SKM-1 (cell line): ENCODE data around the gene NME4.
"Not testable (repeated sequence)": the region's sequence is repeated elsewhere in the genome, so short reads cannot be mapped to it uniquely, and the experiment has no call there.

Experiments used
- DNase-seq: peaks from one replicate; lab custom pipeline; 2025; ENCODE audit not compliant: unreplicated experiment; lab: John Stamatoyannopoulos, UW

NME4 gene

GRCh38 chr16:397135-397661, at the start of gene NME4:
TSS of gene NME4 (plus strand) at chr16:397199. CDS start at chr16:397223, 24 bp downstream.
- DNase-seq, result no peak

DNA sequence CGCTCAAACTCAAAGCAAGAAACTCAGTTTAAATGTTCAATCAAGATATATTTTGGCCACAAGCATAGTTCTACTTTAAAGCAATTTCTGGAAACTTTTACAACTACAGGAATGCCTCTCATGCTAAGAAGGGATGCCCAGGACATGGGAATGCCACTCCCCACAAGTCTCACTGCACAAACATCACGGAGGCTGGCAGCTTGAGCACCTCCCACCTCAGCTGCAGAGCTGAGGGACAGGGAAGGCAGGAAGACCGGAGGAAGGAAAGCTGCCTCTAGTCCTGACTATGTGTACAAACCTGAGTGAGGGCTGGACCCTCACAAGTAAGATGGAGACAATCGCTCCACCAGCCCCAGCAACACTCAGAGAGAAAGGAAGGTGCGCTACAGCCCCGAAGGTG, 49.8 kb upstream of the NME4 start:
- DNase-seq, result no peak

DNA sequence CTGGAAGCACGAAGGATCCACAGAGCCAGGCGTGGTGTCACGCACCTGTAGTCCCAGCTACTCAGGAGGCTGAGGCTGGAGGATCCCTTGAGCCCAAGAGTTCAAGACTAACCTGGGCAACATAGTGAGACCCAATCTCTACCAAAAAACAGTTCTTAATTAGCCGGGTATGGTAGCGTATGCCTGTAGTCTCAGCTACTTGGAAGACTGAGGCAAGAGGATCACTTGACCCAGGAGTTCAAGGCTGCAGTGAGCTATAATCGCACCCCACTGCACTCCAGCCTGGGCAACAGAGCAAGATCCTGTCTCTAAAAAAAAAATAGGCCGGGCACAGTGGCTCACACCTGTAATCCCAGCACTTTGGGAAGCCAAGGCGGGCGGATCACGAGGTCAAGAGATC, 48.5 kb upstream of the NME4 start:
- not testable (repeated sequence) for DNase-seq

GRCh38 chr16:349211-349610, 47.8 kb upstream of the NME4 start:
- DNase-seq, result no peak

- no peak for DNase-seq
Observed at GRCh38 chr16:350203-350602, 46.8 kb upstream of the NME4 start.

DNA sequence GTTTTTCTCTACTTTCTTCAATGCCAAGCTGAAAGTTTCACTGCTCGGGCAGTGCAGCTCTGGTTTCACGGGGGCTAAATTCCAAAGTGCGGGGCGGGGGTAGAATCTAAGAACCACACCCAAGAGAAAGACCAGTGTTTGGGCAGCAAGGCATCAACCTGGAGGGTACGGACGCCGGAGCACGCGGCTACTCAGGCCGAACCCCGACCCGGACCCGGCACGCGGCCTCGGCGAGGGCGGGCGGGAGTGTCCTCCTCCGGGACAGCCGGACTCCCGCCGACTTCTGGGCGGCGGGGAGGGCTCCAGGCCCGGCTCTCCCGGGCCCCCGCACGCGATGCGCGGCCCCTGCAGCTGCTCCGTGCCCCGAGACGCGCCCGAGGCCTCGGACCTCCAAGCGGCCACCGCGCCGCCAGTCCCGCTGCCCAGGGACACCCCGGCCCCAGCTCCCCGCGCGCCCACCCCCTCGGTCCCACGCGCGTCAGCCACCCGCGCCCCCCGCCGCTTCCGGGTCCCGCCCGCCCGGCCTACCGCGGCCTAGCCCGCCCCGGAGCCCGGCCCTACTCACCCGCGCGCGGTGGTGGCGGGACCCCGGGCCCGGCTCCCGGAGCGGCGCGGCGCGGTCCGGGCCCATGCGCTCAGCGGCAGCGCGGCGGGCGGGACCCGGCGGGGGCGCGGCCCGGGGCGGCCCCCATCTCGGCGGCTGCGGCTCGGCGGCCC, 45.0 kb upstream of the NME4 start:
- DNase-seq, result no peak

GRCh38 chr16:352547-353403, 44.2 kb upstream of the NME4 start, which contains the start of gene AXIN1:
TSS of gene AXIN1 (minus strand) at chr16:352723. CDS start at chr16:347025, 5,698 bp downstream.
- peak; percentile 89 for DNase-seq

DNA sequence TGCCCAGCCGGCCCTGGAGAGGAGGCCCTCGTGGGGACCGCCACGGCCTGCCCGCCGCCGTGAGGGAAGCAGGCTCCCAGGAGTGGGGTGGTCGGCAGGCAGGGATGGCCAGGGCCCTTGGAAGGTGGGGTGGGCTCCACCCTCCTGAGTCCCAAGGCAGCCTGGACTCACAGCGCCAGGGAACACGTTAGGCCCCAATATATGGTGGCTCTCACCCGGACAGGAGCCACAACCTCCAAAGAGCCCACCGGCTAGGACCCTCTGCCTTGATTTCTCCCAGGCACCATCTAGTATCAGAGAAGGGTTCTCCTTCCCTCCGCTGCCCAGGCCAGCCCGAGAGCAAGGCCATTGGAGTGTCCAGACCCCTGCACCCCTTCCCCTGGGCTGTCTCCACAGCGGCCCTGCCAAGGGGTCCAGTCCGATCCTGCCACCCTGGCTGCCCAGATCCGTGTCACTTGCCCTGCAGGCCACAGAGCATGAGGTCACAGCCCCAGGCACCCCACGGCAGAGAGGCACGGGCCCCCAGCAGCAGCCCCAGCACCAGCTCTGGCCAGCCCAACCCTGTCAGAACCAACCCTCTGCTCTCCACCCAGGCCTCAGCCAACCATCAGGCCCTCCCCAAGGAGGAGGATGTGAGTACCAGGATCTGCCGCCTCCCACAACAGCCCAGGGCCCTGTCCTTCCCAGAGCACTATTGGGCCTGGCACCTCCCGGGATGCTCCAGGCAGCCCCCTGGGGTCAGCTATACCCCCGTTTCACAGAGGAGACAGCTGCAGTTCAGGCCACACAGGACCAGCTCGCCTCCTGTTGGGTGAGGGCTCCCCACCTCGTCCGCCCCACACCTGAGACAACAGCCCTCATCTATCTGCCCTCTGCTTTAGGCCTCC, 43.4 kb upstream of the NME4 start:
- DNase-seq, result no peak

- no peak for DNase-seq
Observed at GRCh38 chr16:354291-354881, 42.6 kb upstream of the NME4 start.

DNA sequence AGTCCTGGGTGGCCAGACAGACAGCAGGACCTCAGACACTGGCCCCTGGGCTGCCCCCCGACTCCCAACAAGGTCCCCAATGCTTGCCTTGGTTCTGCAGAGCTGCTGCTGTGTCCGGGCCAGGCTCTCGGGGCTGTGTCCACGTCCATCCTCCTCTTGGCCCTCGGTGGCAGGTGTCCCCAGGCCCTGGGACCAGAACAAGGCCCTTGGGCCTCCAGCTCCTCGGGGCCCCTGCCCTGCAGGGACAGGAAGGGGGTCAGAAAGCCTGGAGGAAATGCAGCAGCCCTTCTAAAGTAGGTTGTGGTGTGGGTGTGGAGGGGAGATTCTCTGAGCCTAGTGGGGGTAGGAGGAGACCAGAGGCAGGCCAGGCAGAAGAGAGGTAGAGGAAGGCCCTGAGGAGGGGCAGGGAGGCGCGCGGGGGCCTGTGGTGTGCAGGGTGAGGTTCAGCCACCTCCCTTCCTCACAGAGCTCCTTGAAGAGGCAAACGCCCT, 42.0 kb upstream of the NME4 start:
- DNase-seq, result no peak

DNA sequence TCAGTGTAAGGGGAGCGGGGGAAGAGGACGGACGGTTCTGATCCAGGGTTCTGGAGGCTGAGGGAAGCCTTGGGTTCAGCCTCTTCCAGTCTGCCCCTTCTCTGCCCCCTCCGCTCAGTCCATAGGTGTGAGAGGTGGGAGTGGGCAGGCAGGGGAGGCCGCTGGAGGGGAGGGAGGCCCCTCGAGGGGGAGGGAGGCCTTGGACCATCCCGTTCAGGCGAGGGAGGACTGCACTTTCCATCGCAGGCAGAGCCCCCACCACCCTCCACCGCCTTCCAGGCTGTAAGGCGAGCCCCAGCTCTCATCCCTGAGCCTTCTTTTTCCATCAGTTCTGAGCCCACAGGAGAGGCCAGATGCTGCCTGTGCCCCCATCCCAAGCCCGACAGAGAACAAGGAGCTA, 40.3 kb upstream of the NME4 start:
- DNase-seq, result no peak

GRCh38 chr16:359067-359763, 37.8 kb upstream of the NME4 start:
- DNase-seq, result no peak

- DNase-seq, result no peak
Observed at GRCh38 chr16:359871-360697, 36.9 kb upstream of the NME4 start.

GRCh38 chr16:360698-361336, 36.2 kb upstream of the NME4 start:
- DNase-seq, result no peak

- no peak for DNase-seq
Observed at GRCh38 chr16:361341-361871, 35.6 kb upstream of the NME4 start.

DNA sequence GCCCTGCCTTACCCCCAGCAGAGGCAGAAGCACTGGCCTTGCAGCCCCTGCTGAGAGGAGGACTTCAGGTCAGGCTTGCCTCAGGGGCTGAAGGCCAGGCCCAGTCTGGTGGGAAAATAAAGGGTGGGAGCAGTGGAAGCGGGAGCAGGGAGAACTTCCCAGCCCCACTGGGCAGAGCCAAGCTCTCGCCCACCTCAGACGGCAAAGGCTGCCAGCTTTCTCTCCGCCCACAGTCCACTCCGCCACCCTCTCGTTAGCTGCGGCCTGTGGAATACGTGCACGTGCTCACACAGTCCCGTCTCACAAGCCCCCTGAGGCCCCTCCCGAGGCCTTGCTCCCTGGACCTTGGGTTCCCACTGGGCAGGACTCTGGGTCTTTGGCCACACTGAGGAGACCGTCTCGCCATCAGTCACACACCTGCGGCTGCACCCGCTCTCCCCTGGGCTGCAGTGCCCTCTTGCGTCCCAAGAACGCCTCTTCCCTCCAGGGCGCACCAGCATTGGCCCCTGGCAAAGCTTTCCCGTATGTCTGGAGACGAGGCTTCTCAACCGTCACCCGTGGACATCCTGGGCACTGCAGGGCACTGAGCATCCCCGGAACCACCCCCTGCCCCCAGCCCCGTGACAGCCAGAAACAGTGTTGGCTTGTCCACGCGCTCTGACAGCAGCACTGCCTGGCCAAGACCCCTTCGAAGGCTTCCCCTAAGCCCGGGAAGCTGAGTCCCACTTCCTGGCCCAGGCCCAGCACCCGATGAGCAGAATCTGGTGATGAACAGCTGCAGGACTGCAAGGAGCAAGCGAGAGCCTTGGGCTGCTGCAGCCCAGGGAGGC, 34.9 kb upstream of the NME4 start:
- DNase-seq, result no peak

- not testable (repeated sequence) for DNase-seq
Observed at GRCh38 chr16:362702-362999, 34.3 kb upstream of the NME4 start.
